HG02678 (cell line): ENCODE results near the gene FBXW7.

Experiments
- ATAC-seq: cut with Tn5 transposase; IDR thresholded peaks from one replicate; pipeline ENCODE4 v1.9.1; 2021; ENCODE audit warnings: mild to moderate bottlenecking, moderate library complexity; ENCODE audit not compliant: unreplicated experiment

Gene FBXW7

GRCh38 chr4:152434011-152434410, 101.9 kb downstream of the FBXW7 start:
- peak; percentile 51 for ATAC-seq

GRCh38 chr4:152431784-152432183, 104.1 kb downstream of the FBXW7 start:
- no peak for ATAC-seq

GRCh38 chr4:152431291-152431690, 104.6 kb downstream of the FBXW7 start:
- ATAC-seq: no peak

GRCh38 chr4:152430507-152430906, 105.4 kb downstream of the FBXW7 start:
- no peak for ATAC-seq

- ATAC-seq: no peak
These were observed 107.9 kb downstream of the FBXW7 start for GRCh38 chr4:152427981-152428380.

- no peak for ATAC-seq
These were observed 110.9 kb downstream of the FBXW7 start for GRCh38 chr4:152424977-152425376.

GRCh38 chr4:152424396-152424795, 111.5 kb downstream of the FBXW7 start:
- ATAC-seq: no peak

- ATAC-seq: no peak
These were observed 113.0 kb downstream of the FBXW7 start for GRCh38 chr4:152422817-152423320.

GRCh38 chr4:152421576-152421975, 114.3 kb downstream of the FBXW7 start:
- no peak for ATAC-seq

- ATAC-seq: no peak
These were observed 116.1 kb downstream of the FBXW7 start for GRCh38 chr4:152419809-152420208.

- no peak for ATAC-seq
These were observed 118.2 kb downstream of the FBXW7 start for GRCh38 chr4:152417673-152418072.

GRCh38 chr4:152415980-152416379, 119.9 kb downstream of the FBXW7 start:
- no peak for ATAC-seq

- ATAC-seq: no peak
These were observed 127.2 kb downstream of the FBXW7 start for GRCh38 chr4:152408514-152409327.

- no peak for ATAC-seq
These were observed 134.5 kb downstream of the FBXW7 start for GRCh38 chr4:152401424-152401823.

GRCh38 chr4:152399246-152399645, 136.6 kb downstream of the FBXW7 start:
- ATAC-seq: peak; percentile 68

GRCh38 chr4:152398060-152398459, 137.8 kb downstream of the FBXW7 start:
- no peak for ATAC-seq

- no peak for ATAC-seq
These were observed 141.1 kb downstream of the FBXW7 start for GRCh38 chr4:152394791-152395190.

- ATAC-seq: no peak
These were observed 143.8 kb downstream of the FBXW7 start for GRCh38 chr4:152392079-152392478.

GRCh38 chr4:152390216-152390615, 145.7 kb downstream of the FBXW7 start:
- ATAC-seq: no peak

- no peak for ATAC-seq
These were observed 146.5 kb downstream of the FBXW7 start for GRCh38 chr4:152389359-152389758.

GRCh38 chr4:152385551-152385950, 150.3 kb downstream of the FBXW7 start:
- no peak for ATAC-seq

GRCh38 chr4:152382057-152382785, 153.7 kb downstream of the FBXW7 start:
- peak; percentile 69 for ATAC-seq
